Transverse colon (tissue), 4 donors: ENCODE measurements around the gene FNDC3B. TPM values are rescaled to one million over a fixed set of nuclear protein-coding genes. Genes with fewer than 3 reads are reported as not detected.

Source experiments
- DNase-seq: peaks from one replicate; pipeline ENCODE4 v3.0.0-alpha.2; 2019
- H3K27ac ChIP-seq, 4 donors: fragments of 200-600 bp; sonication (generic); 2 replicates each; pipeline ENCODE4 v1.5.1; 2016 to 2018; ENCODE audit warnings: inconsistent platforms in 4 of 4
- H3K27me3 ChIP-seq: fragments of 200-600 bp; sonication (generic); 2 replicates; pipeline ENCODE4 v1.5.1; 2017; ENCODE audit warnings: inconsistent platforms
- H3K36me3 ChIP-seq, 4 donors: fragments of 200-600 bp; sonication (generic); 2 replicates each; pipeline ENCODE4 v1.5.1; 2017 to 2019; ENCODE audit warnings: inconsistent platforms in 4 of 4
- H3K4me1 ChIP-seq, 4 donors: fragments of 200-600 bp; sonication (generic); 2 replicates each; pipeline ENCODE4 v1.5.1; 2017 to 2020; ENCODE audit warnings: inconsistent platforms in 4 of 4
- H3K4me3 ChIP-seq, 4 donors: fragments of 200-600 bp; sonication (generic); 1 replicate in 1 of 4; 2 replicates in 3 of 4; pipeline versions ENCODE4 v1.5.1 to v1.6.1; 2017 to 2019; ENCODE audit warnings: inconsistent platforms in 4 of 4
- H3K9me3 ChIP-seq, 2 donors: fragments of 200-600 bp; sonication (generic); 2 replicates each; pipeline ENCODE4 v1.5.1; 2017 to 2019; ENCODE audit warnings: inconsistent platforms in 2 of 2
- EP300 ChIP-seq: sonication (generic); formaldehyde crosslinking; IDR thresholded peaks from one replicate; pipeline ENCODE4 v1.6.1; 2017; ENCODE audit warnings: antibody characterized with exemption, low read depth
- POLR2A ChIP-seq: fragments of 450-650 bp; IDR thresholded peaks from one replicate; pipeline ENCODE4 v1.6.1; 2016; ENCODE audit warnings: antibody characterized with exemption, mild to moderate bottlenecking, moderate library complexity
- POLR2AphosphoS5 ChIP-seq, 3 donors: sonication (generic); formaldehyde crosslinking; IDR thresholded peaks; one replicate each; pipeline ENCODE4 v1.6.1; 2016; ENCODE audit warnings: antibody characterized with exemption in 3 of 3
- WGBS, 2 donors: methylation state at CpG; one replicate each; pipeline ENCODE4 v1.1.5; 2018; ENCODE audit warnings: low coverage in 1 of 2; 5-methylcytosine and 5-hydroxymethylcytosine counted together
- in situ Hi-C, 4 donors: fragments of 200-750 bp; cut with MboI; loops; one replicate each; pipeline versions ENCODE4 v1.15.0 to v1.15.1; 2017; ENCODE audit warnings: low sequenced_read_pairs in 3 of 4, low pct_ligation_motif_present in 1 of 4, low pct_unique_long_range_greater_than_20kb in 1 of 4
- intact Hi-C: fragments of 100-400 bp; cut with DNase I; formaldehyde crosslinking; loops from one replicate; pipeline ENCODE4 v1.15.1; 2023; ENCODE audit warnings: low total_unique reads
- total RNA-seq, 4 donors: library from RNA; depleted of rRNA; stranded (reverse); fragments of >200 nt; gene quantifications; one replicate each; pipeline ENCODE4 v1.1.0, GENCODE V29; 2016
- TF ChIP-seq, protein P1 (sequence below), 5 experiments: fragments of 200-600 bp in 3 of 5; fragments of 450-650 bp in 2 of 5; sonication (generic) in 3 of 5; IDR thresholded peaks; 1 replicate in 2 of 5; 2 replicates in 3 of 5; pipeline ENCODE4 v1.5.1; 2016 to 2017; ENCODE audit warnings: antibody characterized with exemption in 5 of 5, inconsistent platforms in 3 of 5, mild to moderate bottlenecking in 2 of 5, moderate library complexity in 1 of 5

Gene FNDC3B
- total RNA-seq, 4 donors from 2014 or later, result 28.5 to 85.7 (median 44.5) TPM

DNA sequence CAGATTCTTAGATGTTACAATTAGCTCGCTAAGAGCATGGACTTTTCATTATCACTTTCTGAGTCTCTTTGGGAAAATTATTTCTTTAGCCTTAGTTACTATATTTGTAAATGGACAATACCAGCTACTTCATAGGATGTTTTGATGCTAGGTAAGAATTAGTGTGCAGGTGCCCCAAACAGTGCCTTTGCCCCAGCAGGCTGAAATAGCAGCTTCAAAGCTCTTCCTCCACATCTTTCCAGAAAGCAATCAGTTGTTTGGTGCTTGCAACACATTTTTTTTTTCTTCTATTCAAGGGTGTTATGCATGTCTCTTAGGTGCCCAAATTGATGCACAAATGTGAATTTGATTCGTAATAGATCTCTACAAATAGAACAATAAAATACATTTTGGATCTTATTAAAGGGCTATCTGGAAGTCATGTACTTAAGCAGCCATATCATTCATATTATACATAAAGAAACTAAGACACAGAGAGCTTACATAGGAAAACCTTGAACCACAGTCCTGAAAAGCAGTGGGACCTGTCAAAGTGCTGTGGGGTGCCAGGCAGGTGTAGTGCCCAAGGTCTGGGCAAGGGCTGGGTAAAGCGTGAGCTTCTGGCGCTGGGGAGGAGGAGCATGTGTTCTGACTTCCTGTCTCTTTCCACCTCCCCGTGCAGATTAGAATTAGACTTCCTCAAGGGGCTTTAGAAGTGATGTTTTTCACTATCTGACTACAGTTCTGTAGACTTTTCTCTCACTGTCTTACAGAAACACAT is 62.9 kb downstream of the FNDC3B start:
- in situ Hi-C loops (no loop called here), intact Hi-C loops (no loop called here)
- no peaks in the 10 kb centered on the region for H3K27me3 ChIP-seq
- TF ChIP-seq, protein P1, sequence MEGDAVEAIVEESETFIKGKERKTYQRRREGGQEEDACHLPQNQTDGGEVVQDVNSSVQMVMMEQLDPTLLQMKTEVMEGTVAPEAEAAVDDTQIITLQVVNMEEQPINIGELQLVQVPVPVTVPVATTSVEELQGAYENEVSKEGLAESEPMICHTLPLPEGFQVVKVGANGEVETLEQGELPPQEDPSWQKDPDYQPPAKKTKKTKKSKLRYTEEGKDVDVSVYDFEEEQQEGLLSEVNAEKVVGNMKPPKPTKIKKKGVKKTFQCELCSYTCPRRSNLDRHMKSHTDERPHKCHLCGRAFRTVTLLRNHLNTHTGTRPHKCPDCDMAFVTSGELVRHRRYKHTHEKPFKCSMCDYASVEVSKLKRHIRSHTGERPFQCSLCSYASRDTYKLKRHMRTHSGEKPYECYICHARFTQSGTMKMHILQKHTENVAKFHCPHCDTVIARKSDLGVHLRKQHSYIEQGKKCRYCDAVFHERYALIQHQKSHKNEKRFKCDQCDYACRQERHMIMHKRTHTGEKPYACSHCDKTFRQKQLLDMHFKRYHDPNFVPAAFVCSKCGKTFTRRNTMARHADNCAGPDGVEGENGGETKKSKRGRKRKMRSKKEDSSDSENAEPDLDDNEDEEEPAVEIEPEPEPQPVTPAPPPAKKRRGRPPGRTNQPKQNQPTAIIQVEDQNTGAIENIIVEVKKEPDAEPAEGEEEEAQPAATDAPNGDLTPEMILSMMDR (IDR thresholded peaks at IDR 0.05), result no peak
- TF ChIP-seq EP300 (no peak), POLR2AphosphoS5 (IDR thresholded peaks at IDR 0.05) (no peak), POLR2A (no peak)
- no peak overlapping the region for H3K4me3 ChIP-seq
- H3K4me1 ChIP-seq, result peaks cover 27 to 81% (median 56%) of the 10 kb centered on the region in 4 donors
- peak overlapping the region in 2 of 4 donors; percentile 5 to 19 for H3K27ac ChIP-seq
- H3K36me3 ChIP-seq, result no peaks in the 10 kb centered on the region
- no peaks in the 10 kb centered on the region for H3K9me3 ChIP-seq
- peak; percentile 49 for DNase-seq
- WGBS, 2 donors, result 64 to 73% methylated on average over 3 to 5 of the region's 5 CpGs

DNA sequence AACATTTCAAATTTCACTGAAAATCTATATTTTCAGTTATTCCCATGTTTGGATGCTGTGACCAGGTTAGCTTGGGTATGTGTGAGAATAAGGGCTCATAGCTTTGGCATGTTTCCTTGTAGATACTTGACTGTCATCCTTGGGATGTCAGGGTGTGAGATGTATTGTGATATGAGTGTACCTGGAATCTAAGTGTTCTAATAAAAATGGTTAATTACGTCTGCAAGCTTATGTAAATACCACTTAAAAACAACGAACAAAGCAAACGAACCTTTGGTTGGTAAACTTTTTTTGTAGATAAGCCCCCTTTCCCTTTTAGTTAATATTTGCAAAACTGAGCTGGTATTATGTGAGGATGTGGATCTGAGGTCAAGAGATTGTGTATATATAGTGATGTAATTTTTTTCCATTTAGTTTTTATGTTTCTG is 63.5 kb downstream of the FNDC3B start:
- Histone ChIP-seq H3K4me3 (no peak overlapping the region), H3K27ac (peak overlapping the region in 1 of 4 donors; percentile 5), H3K36me3 (no peaks in the 10 kb centered on the region), H3K4me1 (peaks cover 23 to 81% (median 55%) of the 10 kb centered on the region in 4 donors), H3K27me3 (no peaks in the 10 kb centered on the region), H3K9me3 (no peaks in the 10 kb centered on the region)
- intact Hi-C loops (no loop called here), in situ Hi-C loops (no loop called here)
- DNase-seq, result no peak
- WGBS, 2 donors, result 44 to 65% methylated on average over 2 to 3 of the region's 3 CpGs
- no peak for TF ChIP-seq POLR2AphosphoS5 (IDR thresholded peaks at IDR 0.05)
- TF ChIP-seq, protein P1 (IDR thresholded peaks at IDR 0.05), result no peak
- TF ChIP-seq EP300, result no peak
- no peak for TF ChIP-seq POLR2A

DNA sequence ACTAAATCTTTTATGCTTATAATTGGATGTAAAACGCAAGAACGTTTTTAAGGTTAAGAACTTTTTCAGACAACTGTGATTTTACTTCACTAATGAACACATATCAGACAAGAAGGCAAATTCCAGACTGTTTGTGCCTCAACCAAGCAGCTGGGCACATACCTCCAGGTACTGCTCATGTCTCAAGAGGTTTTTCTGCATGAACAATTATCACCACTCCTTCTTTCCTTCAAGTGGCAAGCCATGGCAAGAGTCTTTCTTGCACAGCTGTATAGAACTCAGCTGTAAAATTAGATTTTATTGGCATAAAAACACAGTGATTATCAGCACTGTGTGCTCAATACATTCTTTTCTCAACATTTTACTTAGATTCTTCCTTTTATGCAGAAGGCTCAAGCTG is 64.3 kb downstream of the FNDC3B start:
- no peak for DNase-seq
- Histone ChIP-seq H3K9me3 (no peaks in the 10 kb centered on the region), H3K36me3 (no peaks in the 10 kb centered on the region), H3K4me1 (peaks cover 22 to 81% (median 54%) of the 10 kb centered on the region in 4 donors), H3K27ac (peak overlapping the region in 2 of 4 donors; percentile 5), H3K27me3 (no peaks in the 10 kb centered on the region), H3K4me3 (no peak overlapping the region)
- intact Hi-C loops (no loop called here), in situ Hi-C loops (no loop called here)
- TF ChIP-seq POLR2AphosphoS5 (IDR thresholded peaks at IDR 0.05), result no peak
- TF ChIP-seq, protein P1 (IDR thresholded peaks at IDR 0.05), result no peak
- no peak for TF ChIP-seq POLR2A
- TF ChIP-seq EP300, result no peak
- 73 to 75% methylated on average over 2 of the region's 2 CpGs for WGBS, 2 donors

- Histone ChIP-seq H3K36me3 (no peaks in the 10 kb centered on the region), H3K9me3 (no peaks in the 10 kb centered on the region), H3K4me1 (peaks cover 22 to 77% (median 55%) of the 10 kb centered on the region in 4 donors), H3K4me3 (no peak overlapping the region), H3K27ac (peak overlapping the region in 1 of 4 donors; percentile 1), H3K27me3 (no peaks in the 10 kb centered on the region)
- TF ChIP-seq, protein P1 (IDR thresholded peaks at IDR 0.05), result no peak
- TF ChIP-seq POLR2AphosphoS5 (IDR thresholded peaks at IDR 0.05) (no peak), EP300 (no peak), POLR2A (no peak)
- intact Hi-C loops (no loop called here), in situ Hi-C loops (no loop called here)
- 92 to 100% methylated on average over 2 of the region's 2 CpGs for WGBS, 2 donors
- no peak for DNase-seq
Measured at GRCh38 chr3:172104471-172105072, 65.2 kb downstream of the FNDC3B start.
